Posterior cingulate gyrus (tissue), 11 donors: Measurements from ENCODE around the gene ADA.

Experiments
- DNase-seq, 10 donors: peaks; one replicate each; pipeline versions ENCODE4 v3.0.0 to v3.0.0-alpha.2; 2020 to 2021; ENCODE audit warnings: mixed read lengths in 3 of 10
- intact Hi-C: fragments of 100-400 bp; cut with DNase I; formaldehyde crosslinking; loops from one replicate; pipeline ENCODE4 v1.15.1; 2023

The ADA gene

DNA sequence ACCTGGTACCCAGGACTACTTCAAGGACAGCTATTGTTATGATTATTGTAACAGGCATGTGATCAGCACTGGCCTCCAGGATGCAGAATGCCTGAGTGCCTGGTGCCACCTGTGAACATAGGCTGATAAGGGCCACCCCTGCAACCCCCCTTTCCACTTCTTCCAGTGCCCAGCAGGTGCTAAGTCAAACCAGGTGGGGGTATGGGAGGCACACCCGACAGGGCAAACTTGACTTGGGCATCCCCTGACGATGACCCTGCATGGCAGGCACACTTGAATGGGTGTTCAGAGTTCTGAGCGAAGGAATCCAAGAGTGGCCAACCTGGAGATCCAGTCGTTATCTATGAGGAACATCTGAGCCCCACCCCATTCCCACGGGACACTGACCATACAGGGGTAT, 3.4 kb downstream of the ADA start:
- intact Hi-C loops: no loop called here
- DNase-seq: peak in 2 of 10 donors; percentile 47 to 75

GRCh38 chr20:44646641-44647274, 4.7 kb downstream of the ADA start:
- DNase-seq: peak in 2 of 10 donors; percentile 14 to 38
- intact Hi-C loops: no loop called here

DNA sequence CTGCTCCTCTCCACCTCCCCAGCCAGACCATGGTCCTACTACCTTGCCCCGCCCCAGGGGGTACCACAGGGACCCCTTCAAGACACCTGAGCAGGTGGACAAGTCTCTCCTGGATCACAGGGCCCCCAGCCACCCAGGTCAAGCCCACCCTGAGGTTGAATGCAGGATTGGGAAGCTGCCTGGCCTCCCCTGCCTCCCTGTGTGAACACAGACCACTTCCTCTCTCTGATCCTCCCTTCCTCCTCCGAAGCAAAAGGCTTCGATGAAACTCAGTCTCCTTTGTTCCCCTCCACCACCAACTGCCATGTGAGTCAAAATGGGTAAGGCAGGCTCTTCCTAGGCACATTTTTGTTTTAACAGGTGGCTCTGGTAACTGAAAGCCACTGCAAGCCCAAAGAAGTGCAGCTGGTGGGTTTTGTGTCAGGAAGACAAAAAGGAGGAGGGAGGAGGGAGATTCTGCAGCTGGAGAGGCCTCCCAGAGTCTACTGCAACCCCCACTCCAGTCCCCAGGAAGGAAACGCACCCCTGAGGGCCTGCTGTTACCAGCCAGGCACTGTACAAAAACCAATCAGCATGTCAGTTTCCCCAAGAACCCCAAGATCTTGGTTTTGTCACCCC, 5.4 kb downstream of the ADA start:
- DNase-seq: peak in 2 of 10 donors; percentile 39 to 40
- intact Hi-C loops: no loop called here

DNA sequence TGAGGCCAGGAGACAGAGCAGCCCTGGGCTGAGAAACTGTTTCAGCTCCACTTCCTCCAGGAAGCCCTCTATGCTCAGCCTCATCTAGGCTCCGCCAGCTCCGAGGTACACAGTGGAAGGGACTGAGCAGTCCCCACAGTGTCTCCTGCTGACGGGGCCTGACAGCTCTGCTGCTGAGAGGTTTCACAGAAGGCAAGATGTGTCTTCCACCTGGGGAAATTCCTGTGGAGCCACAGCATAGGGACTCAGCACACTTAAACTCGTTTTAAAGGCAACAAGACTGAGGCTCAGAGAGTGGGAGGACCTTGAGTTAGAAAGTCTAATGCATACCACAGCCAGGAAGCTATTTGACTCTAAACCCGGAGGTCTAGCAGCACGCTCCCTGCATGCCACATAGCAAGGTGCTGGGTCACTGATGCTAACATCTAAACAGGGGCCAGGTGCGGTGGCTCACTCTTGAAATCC, 6.8 kb downstream of the ADA start:
- DNase-seq: peak in 2 of 10 donors; percentile 35 to 65
- intact Hi-C loops: no loop called here

- DNase-seq: peak in 1 of 10 donors; percentile 69
- intact Hi-C loops: no loop called here
Observed at GRCh38 chr20:44644230-44644617, 7.3 kb downstream of the ADA start.

DNA sequence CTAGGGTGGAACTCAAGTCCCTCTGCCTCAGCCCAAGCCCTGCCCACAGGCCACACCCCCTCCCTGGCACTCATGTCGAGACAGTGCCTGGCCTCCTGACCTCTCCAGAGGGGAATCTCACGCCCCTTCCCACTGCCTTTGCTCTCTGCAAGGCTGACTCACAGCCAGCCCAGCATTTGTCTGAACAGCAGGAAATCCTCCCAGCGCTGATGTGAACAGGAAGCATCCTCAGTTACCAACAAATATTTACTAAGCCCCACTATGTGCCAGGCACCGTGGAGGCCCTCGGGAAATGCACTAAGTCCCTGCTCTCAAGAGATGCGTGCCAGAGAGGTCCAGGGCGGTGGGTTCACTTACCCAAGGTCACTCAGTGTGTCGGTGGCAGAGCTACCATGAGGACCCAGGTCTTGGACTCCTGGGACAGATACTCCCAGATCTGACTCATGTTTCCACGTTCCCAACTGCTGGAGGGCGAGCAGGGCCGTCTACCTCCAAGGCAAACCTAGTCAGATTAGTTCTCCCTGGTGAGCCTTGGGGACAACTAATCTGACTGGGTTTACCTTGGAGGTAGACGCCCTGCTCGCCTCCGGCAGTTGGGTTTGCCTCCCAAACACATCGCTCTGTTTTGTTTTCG, 7.8 kb downstream of the ADA start:
- peak in 2 of 10 donors; percentile 23 to 63 for DNase-seq

DNA sequence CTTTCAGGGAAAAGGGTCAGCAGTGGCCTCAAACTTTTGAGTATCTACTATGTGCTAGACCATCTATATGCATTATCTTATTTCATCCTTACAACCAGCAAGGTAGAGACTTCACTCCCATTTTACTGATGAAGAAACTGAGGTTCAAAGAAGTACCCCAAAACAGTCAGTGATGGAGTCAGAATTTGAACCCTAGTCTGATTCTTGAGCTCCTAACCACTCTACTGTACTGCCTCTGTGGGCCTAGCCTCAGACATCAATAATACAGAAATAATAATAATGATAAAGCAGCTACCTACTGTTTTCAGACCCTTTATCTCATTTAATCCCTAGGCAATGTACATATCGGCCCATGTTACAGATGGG, 8.4 kb downstream of the ADA start:
- intact Hi-C loops: no loop called here
- no peak for DNase-seq

More for the DNA sequence above, 7.8 kb downstream of the ADA start:
- intact Hi-C loops: no loop called here

DNA sequence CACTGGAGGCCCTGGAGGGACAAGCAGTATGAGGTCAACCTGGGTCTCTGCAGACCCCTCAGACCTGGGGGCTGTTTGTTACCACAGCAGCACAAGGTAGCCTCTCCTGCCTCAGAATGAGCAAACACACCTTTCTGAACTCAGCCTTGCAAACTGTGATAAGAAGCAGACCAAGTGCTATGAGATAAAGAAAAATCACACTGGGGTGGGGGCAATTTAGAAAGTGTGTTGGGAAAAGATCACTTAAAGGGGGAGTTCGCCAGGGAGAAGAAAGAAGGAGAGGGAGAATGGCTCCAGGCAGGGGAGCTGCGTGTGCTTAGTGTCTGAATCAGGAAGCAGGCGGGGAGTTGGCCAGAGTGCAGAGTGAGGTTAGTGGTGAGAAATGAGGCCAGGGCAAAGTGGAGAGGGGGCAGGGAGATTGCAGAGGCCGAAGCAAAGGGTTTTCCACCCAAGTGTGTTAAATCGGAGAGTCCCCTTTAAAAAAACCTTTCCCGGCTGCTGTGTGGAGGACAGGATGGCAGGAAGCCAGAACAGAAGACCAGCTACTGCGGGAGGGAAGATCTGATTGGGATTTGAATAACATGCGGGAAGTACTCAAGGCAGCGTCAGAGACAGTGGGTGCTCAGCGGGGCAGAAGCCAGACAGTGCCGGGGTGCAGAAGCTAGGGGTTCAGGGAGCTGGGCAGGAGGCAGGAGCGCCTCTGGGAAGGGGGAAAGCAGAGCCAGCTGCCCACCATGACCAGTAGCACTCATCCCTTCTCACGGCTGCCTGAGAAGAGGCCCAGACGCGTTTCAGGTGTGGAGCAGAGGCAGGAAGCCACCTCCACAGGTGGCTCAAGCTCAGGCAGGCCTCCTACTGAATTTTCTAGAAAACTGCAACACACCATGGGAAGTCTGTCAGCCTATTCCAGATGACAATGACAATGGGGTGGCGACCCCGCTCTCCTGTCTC, 9.0 kb downstream of the ADA start:
- DNase-seq: peak in 7 of 10 donors; percentile 36 to 86 (median 47)
- intact Hi-C loops: no loop called here

- DNase-seq: peak in 1 of 10 donors; percentile 22
- intact Hi-C loops: no loop called here
Observed at GRCh38 chr20:44641325-44641724, 10.2 kb downstream of the ADA start.

DNA sequence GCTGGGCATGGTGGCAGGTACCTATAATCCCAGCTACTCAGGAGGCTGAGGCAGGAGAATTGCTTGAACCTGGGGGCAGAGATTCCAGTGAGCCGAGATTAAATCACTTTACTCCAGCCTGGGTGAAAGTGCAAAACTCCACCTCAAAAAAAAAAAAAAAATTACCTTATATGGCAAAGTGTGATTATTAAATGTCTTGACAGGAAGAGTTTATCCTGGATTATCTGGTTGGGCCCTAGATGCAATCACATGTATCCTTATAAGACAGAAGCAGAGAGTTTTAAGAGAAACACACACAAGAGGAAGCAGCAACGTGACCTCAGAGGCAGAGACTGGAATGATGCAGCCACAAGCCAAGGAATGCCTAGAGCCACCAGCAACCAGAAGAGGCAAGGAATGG, 11.0 kb downstream of the ADA start:
- DNase-seq: no peak
- intact Hi-C loops: no loop called here

DNA sequence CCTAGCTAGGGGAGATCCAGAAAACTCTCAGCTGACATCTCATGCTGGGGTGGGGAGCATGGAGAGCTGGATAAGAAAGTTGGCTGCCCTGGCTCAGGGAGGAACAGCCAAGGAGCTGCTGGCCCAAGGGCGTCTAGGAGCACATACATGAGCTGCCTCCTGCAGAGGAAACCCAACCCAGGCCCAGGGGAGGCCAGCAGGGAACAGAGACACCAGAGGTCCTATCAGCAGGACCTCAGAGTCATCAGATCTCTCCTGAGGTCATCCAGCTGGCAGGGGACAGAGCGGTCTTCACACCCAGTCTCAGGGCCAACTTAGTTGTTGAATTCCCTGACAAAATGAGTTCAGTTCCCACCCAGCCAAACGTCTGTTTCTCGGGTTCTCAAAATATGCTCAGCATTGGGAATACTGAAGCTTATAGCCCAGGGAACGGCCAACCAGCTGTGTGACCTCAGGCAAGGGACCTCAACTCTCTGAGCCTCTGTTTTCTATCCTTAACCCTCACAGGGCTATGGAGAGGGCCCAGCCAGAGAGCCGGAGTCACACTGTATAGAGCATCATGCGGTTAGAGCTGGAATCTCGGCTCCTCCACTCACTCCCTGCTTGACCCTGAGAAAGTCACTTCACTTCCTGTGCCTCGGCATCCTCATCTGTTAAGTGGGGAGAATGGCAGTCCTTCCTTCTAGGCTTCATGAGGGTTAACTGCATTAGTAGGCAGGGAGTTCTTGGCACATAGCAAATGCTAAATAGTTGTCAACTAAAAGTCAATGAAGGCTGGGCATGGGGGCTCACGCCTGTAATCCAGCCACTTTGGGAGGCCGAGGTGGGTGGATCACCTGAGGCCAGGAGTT, 13.8 kb downstream of the ADA start:
- intact Hi-C loops: no loop called here
- DNase-seq: peak in 1 of 10 donors; percentile 72

GRCh38 chr20:44637042-44637441, 14.5 kb downstream of the ADA start:
- DNase-seq: peak in 1 of 10 donors; percentile 22
- intact Hi-C loops: no loop called here

- intact Hi-C loops: no loop called here
- no peak for DNase-seq
Observed at GRCh38 chr20:44635877-44636276, 15.6 kb downstream of the ADA start.

DNA sequence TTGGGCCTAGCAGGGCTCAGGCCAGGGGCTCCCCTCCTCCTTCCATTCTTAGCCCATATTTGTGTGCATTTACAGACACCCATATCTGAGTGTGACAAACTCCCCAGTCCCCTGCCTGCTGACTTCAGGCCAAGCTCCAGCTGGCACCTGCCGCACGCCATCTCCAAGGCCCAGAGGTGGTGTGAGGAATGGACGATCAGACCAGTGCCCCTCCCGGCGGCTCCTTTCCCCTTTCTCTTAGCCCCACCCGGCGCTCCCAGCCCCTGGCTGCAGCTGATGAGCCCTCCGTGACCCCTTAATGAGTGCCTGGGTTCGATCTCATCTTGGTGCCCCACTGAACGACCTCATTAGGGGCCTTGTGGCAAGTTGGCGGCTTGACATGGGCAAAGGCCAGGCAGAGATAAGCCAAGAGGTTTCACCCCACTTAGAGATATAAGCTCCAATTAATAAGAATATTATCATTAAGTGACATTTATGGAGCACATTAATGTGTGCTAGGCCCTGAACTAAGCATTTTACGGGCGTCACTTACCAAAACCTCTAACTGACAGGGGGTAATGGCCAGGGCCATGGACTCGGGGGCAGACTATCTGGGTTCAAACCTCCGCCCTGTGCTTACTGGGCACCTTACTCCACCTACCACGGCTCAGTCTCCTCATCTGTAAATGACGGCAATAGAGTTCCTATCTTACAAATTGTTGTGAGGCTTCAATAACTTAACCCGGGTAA, 17.5 kb downstream of the ADA start:
- DNase-seq: no peak
- intact Hi-C loops: no loop called here

GRCh38 chr20:44633187-44633810, 18.2 kb downstream of the ADA start:
- intact Hi-C loops: no loop called here
- no peak for DNase-seq

GRCh38 chr20:44632103-44632752, 19.3 kb downstream of the ADA start:
- no peak for DNase-seq

GRCh38 chr20:44630297-44630696, 21.2 kb downstream of the ADA start:
- intact Hi-C loops: no loop called here
- DNase-seq: no peak

More at GRCh38 chr20:44632103-44632752, 19.3 kb downstream of the ADA start:
- intact Hi-C loops: no loop called here

- DNase-seq: peak in 3 of 10 donors; percentile 35 to 91 (median 55)
- intact Hi-C loops: no loop called here
Observed at GRCh38 chr20:44629542-44629941, 22.0 kb downstream of the ADA start.
